ENCODE measurements around the gene APOL6.
A peak's percentile ranks its signal among the peaks of the same experiment; 100 is the strongest.
"Not testable (repeated sequence)": the region's sequence is repeated elsewhere in the genome, so short reads cannot be mapped to it uniquely, and the experiment has no call there.

Gene APOL6

GRCh38 chr22:35651085-35651484 lies 2.8 kb downstream of the APOL6 start:
- Mint-ChIP-seq H3K27me3 (no peaks in the 10 kb centered on the region), H3K36me3 (ENCODE audit: insufficient read depth) (peaks cover 23% of the 10 kb centered on the region), H3K4me3 (peak overlapping the region; percentile 100)

GRCh38 chr22:35653824-35654223 lies 5.6 kb downstream of the APOL6 start:
- Mint-ChIP-seq H3K27ac (ENCODE audit: low read depth) (peak overlapping the region; percentile 64), H3K9me3 (no peaks in the 10 kb centered on the region), H3K4me3 (peak overlapping the region; percentile 23), H3K27me3 (no peaks in the 10 kb centered on the region), H3K36me3 (ENCODE audit: insufficient read depth) (peaks cover 38% of the 10 kb centered on the region), H3K4me1 (peaks cover 74% of the 10 kb centered on the region)
- no peak for ATAC-seq (replicated peaks; ENCODE audit: extremely low read depth, poor library complexity, severe bottlenecking)
- DNase-seq (ENCODE audit: low spot score in 2 of 2): no peak

More at GRCh38 chr22:35651085-35651484, 2.8 kb downstream of the APOL6 start:
- Mint-ChIP-seq H3K4me1 (peaks cover 66% of the 10 kb centered on the region), H3K27ac (ENCODE audit: low read depth) (peak overlapping the region; percentile 100), H3K9me3 (no peaks in the 10 kb centered on the region)
- ATAC-seq (replicated peaks; ENCODE audit: extremely low read depth, poor library complexity, severe bottlenecking) (no peak), DNase-seq (ENCODE audit: low spot score in 2 of 2) (no peak)

GRCh38 chr22:35656284-35656752 lies 8.1 kb downstream of the APOL6 start:
- Mint-ChIP-seq H3K4me3 (peak overlapping the region; percentile 16), H3K27me3 (no peaks in the 10 kb centered on the region)

DNA sequence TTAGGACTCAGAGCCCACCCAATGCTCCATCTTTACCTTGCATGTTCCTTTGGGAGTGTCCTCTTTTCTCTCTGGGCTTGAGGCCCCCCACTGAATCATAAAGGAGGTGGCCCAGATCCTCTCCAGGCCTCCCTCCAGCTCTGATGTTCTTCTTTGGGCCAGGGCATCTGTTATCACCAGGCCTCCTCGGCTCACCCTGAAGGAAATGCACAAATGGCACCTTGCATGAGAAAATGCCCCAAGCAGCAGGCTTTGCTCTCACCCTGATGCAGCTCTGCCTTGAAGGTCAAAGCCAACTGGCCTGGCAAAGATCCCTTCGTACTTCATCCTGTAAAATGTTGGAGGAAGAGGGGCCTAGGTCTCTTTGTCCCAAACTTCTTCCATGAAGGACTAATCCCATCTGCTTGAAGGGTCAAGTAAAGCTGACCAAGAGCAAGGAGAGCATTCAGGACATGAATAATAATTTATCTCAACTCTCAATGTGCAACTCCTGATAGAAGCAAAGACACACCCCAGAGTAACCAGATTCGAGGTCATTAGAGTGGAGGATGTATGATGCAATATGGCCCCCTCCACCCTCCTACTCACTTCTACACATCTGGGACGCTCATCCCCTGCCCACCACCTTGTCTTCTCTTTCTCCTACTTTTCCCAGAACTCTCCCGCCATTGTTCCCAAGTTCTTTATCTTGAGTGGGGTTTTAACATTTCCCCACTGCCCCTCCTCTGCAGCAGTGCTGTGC lies 9.5 kb downstream of the APOL6 start:
- H3K36me3 Mint-ChIP-seq (ENCODE audit: insufficient read depth): peaks cover 55% of the 10 kb centered on the region
- H3K27me3 Mint-ChIP-seq: no peaks in the 10 kb centered on the region
- DNase-seq (ENCODE audit: low spot score in 2 of 2) (no peak), ATAC-seq (replicated peaks; ENCODE audit: extremely low read depth, poor library complexity, severe bottlenecking) (no peak)
- H3K9me3 Mint-ChIP-seq: no peaks in the 10 kb centered on the region
- H3K27ac Mint-ChIP-seq (ENCODE audit: low read depth): peak overlapping the region; percentile 97
- peak overlapping the region; percentile 68 for H3K4me3 Mint-ChIP-seq
- H3K4me1 Mint-ChIP-seq: peaks cover 86% of the 10 kb centered on the region

More at GRCh38 chr22:35656284-35656752, 8.1 kb downstream of the APOL6 start:
- Mint-ChIP-seq H3K9me3 (no peaks in the 10 kb centered on the region), H3K27ac (ENCODE audit: low read depth) (no peak overlapping the region), H3K4me1 (peaks cover 73% of the 10 kb centered on the region), H3K36me3 (ENCODE audit: insufficient read depth) (peaks cover 54% of the 10 kb centered on the region)
- DNase-seq (ENCODE audit: low spot score in 2 of 2) (no peak), ATAC-seq (replicated peaks; ENCODE audit: extremely low read depth, poor library complexity, severe bottlenecking) (no peak)

DNA sequence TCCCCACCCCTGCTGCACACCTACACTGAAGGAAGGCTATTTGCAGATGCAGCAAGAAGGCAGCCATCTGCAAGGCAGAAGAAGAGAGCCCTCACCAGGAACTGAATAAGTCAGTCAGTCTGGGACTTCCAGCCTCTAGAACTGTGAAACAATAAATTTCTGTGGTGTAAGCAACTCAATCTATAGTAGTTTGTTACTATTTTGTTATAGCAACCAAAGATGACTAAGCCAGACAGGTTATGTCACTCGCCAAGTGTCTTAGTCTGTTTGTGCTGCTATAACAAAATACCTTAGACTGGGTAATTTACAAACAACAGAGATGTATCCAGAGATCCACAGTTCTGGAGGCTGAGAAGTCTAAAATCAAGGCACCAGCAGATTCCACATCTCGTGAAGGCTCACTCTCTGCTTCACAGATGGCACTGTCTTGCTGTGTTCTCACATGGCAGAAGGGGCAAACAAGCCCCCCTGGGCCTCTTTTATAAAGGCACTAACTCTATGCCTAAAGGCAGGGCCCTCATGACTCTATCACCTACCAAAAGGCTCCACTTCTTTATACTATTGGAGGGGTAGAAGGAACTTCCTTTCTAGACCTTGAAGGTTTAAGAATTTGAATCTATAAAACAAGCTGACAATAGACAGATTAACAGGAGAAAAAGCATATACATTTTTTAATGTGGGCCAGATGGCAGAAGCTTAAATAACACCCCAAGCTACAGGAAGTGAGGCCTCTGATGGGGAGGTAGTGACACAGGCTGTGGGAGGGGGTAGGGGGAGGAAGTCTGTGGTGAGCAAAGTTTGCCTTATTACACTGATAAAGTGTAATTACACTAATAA lies 12.3 kb downstream of the APOL6 start:
- DNase-seq (ENCODE audit: low spot score in 2 of 2): peak; percentile 33 to 74
- peak; percentile 94 for ATAC-seq (replicated peaks; ENCODE audit: extremely low read depth, poor library complexity, severe bottlenecking)
- no peaks in the 10 kb centered on the region for H3K27me3 Mint-ChIP-seq
- peaks cover 60% of the 10 kb centered on the region for H3K36me3 Mint-ChIP-seq (ENCODE audit: insufficient read depth)
- peak overlapping the region; percentile 68 for H3K4me3 Mint-ChIP-seq
- H3K27ac Mint-ChIP-seq (ENCODE audit: low read depth): peak overlapping the region; percentile 97
- H3K4me1 Mint-ChIP-seq: peaks cover 71% of the 10 kb centered on the region
- no peaks in the 10 kb centered on the region for H3K9me3 Mint-ChIP-seq

DNA sequence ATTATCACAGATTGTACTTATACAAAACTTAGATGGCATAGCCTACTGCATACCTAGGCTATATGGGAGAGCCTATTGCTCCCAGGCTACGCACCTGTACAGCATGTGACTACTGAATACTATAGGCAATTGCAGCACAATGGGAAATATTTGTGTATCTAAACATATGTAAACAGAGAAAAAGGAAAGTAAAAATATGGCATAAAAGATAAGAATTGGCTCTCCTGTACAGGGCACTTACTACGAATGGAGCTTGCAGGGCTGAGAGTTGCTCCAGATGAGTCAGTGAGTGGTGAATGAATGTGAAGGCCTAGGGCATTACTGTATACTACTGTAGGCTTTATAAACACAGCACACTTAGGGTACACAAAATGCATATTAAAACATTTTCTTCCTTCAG lies 13.2 kb downstream of the APOL6 start:
- ATAC-seq (replicated peaks; ENCODE audit: extremely low read depth, poor library complexity, severe bottlenecking): peak; percentile 0
- no peaks in the 10 kb centered on the region for H3K27me3 Mint-ChIP-seq
- H3K4me3 Mint-ChIP-seq: peak overlapping the region; percentile 68
- H3K36me3 Mint-ChIP-seq (ENCODE audit: insufficient read depth): peaks cover 58% of the 10 kb centered on the region
- H3K4me1 Mint-ChIP-seq: peaks cover 64% of the 10 kb centered on the region
- no peak for DNase-seq (ENCODE audit: low spot score in 2 of 2)
- H3K9me3 Mint-ChIP-seq: no peaks in the 10 kb centered on the region
- H3K27ac Mint-ChIP-seq (ENCODE audit: low read depth): peak overlapping the region; percentile 97

DNA sequence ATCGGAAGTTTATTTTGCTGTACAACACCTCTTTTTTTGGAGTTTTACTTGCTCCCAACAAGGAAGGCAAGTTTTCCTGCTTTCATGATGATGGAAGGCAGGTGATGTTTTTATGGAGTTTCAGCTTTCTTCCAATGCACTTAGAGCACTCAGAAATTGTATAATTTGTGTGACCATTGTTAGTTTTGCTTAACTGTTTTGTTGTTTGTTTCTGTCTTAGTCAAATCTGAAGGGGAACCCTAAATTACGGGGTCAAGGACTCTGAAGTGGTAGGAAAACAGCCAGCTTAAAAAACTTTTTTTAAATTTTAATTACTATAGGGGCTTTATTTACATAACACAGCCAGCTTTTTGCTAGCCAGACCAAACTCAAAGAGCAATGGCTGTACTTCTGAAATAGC lies 14.7 kb downstream of the APOL6 start:
- DNase-seq (ENCODE audit: low spot score in 2 of 2) (no peak), ATAC-seq (replicated peaks; ENCODE audit: extremely low read depth, poor library complexity, severe bottlenecking) (no peak)
- H3K4me1 Mint-ChIP-seq: peaks cover 54% of the 10 kb centered on the region
- no peaks in the 10 kb centered on the region for H3K9me3 Mint-ChIP-seq
- H3K36me3 Mint-ChIP-seq (ENCODE audit: insufficient read depth): peaks cover 55% of the 10 kb centered on the region
- peak overlapping the region; percentile 17 for H3K4me3 Mint-ChIP-seq
- H3K27ac Mint-ChIP-seq (ENCODE audit: low read depth): peak overlapping the region; percentile 97
- H3K27me3 Mint-ChIP-seq: no peaks in the 10 kb centered on the region

DNA sequence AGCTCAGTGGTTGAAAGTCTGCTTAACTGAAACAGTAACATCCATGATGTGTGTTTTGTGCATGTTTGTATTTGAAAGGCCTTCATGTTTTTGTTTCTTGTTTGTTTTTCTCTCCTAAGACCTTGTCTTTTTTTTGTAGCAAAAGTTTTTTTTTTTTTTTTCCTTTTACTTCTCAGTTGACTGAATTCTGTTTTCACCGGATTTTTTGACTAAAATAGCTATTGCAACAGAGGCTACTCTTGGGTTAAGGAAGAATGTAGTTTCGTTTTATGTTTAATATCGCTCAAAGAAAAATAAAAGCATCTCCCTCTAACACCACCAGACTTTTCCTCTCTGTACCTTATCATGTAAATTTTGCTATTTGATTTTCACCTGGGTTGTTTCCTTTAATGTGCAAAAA lies 15.1 kb downstream of the APOL6 start:
- DNase-seq (ENCODE audit: low spot score in 2 of 2) (no peak), ATAC-seq (replicated peaks; ENCODE audit: extremely low read depth, poor library complexity, severe bottlenecking) (no peak)
- peak overlapping the region; percentile 97 for H3K27ac Mint-ChIP-seq (ENCODE audit: low read depth)
- no peaks in the 10 kb centered on the region for H3K27me3 Mint-ChIP-seq
- H3K9me3 Mint-ChIP-seq: no peaks in the 10 kb centered on the region
- peak overlapping the region; percentile 49 for H3K4me3 Mint-ChIP-seq
- peaks cover 49% of the 10 kb centered on the region for H3K4me1 Mint-ChIP-seq
- H3K36me3 Mint-ChIP-seq (ENCODE audit: insufficient read depth): peaks cover 54% of the 10 kb centered on the region

DNA sequence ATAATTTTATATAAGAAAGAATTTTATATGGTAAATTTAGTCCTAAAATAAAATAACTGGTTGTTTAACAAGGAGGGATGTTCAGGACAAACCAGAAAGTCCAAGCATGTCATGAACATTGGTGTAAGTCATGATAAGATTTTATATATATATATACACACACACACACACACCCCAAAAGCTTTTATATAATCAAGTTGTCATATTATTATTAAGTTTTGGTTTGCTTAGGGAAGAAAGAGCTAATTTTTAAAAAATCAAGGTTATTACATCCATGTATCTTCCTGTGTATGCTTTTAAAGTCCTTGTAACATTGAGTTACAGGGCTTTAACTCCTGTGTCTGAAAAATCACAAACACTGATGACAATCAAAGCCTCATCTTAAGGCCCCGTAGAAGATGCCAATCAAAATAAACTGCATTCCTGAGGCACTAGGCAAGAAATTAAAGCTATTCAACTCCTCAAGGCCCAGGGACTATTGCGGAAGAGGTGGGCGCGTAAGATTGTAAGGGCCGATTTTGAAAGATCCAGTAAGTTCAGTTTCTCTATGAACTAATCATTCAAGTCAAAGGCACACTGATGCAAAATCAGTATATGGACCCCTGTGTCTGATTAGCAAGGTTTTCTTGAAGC lies 16.8 kb downstream of the APOL6 start:
- Mint-ChIP-seq H3K27ac (ENCODE audit: low read depth) (no peak overlapping the region), H3K4me3 (no peak overlapping the region), H3K27me3 (no peaks in the 10 kb centered on the region), H3K4me1 (peaks cover 35% of the 10 kb centered on the region), H3K9me3 (no peaks in the 10 kb centered on the region), H3K36me3 (ENCODE audit: insufficient read depth) (peaks cover 44% of the 10 kb centered on the region)
- no peak for DNase-seq (ENCODE audit: low spot score in 2 of 2)
- ATAC-seq (replicated peaks; ENCODE audit: extremely low read depth, poor library complexity, severe bottlenecking): no peak

DNA sequence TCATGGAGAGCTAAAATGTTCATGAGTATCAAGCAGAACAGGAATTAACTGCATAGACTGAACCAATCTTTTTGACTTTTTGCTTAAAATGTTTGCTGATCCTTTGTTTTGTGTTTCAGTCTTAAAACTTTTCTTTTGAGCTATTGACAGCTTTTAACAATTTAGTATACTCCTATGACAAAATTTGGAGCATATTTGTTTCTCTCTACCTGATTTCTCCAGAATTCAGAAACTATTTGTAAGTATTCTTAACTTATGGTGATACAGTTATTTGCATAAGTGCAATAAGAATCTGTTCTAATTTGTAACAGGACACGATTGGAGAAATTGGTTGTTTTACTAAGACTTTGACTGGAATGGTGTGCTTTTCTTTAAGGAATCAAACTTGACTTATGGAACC lies 18.5 kb downstream of the APOL6 start:
- not testable (repeated sequence) for H3K4me3 Mint-ChIP-seq; H3K9me3 Mint-ChIP-seq; ATAC-seq (replicated peaks; ENCODE audit: extremely low read depth, poor library complexity, severe bottlenecking); H3K27ac Mint-ChIP-seq (ENCODE audit: low read depth); H3K27me3 Mint-ChIP-seq; DNase-seq (ENCODE audit: low spot score in 2 of 2)
- Mint-ChIP-seq H3K36me3 (ENCODE audit: insufficient read depth) (peaks cover 30% of the 10 kb centered on the region), H3K4me1 (peaks cover 19% of the 10 kb centered on the region)

- no peaks in the 10 kb centered on the region for H3K4me1 Mint-ChIP-seq
- peaks cover 3% of the 10 kb centered on the region for H3K36me3 Mint-ChIP-seq (ENCODE audit: insufficient read depth)
- H3K27me3 Mint-ChIP-seq: no peaks in the 10 kb centered on the region
- ATAC-seq (replicated peaks; ENCODE audit: extremely low read depth, poor library complexity, severe bottlenecking) (no peak), DNase-seq (ENCODE audit: low spot score in 2 of 2) (no peak)
- H3K9me3 Mint-ChIP-seq: no peaks in the 10 kb centered on the region
- H3K4me3 Mint-ChIP-seq: no peak overlapping the region
- H3K27ac Mint-ChIP-seq (ENCODE audit: low read depth): no peak overlapping the region
Measured at GRCh38 chr22:35674335-35674734, 26.1 kb downstream of the APOL6 start.

DNA sequence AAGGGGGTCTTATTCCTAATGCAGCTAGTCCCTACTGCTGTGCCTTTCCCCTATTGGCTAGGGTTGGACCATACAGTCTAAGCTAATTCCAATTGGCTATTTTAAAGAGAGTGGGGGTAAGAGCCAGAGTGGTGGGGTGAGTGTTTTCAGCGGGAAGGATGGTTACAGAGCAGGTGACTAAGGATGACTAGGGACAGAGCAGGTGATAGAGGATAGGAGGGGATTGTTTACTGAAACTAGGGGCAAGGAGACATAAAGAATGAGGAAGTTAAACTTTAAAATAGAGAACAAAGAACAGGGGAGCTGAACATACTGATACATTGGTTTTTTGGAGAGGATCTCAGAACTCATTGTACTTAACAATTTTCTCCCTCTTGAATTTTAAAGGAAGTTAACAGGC lies 27.8 kb downstream of the APOL6 start:
- not testable (repeated sequence) for H3K4me1 Mint-ChIP-seq; DNase-seq (ENCODE audit: low spot score in 2 of 2); H3K36me3 Mint-ChIP-seq (ENCODE audit: insufficient read depth); H3K27me3 Mint-ChIP-seq; H3K4me3 Mint-ChIP-seq; H3K9me3 Mint-ChIP-seq; H3K27ac Mint-ChIP-seq (ENCODE audit: low read depth); ATAC-seq (replicated peaks; ENCODE audit: extremely low read depth, poor library complexity, severe bottlenecking)

Data from central memory CD8-positive, alpha-beta T cell (primary cell).